PC-3 (cell line): ENCODE measurements around the gene USH1C.

Source experiments
- CTCF ChIP-seq: fragments of 300-600 bp; sonication (generic); conservative IDR thresholded peaks from 2 replicates; pipeline ENCODE4 v1.5.1; 2017; ENCODE audit warnings: antibody characterized with exemption, low read depth, mild to moderate bottlenecking, low read length
- EZH2 ChIP-seq: fragments of 300-600 bp; sonication (generic); IDR thresholded peaks from one replicate; pipeline ENCODE4 v1.6.1; 2017; ENCODE audit warnings: antibody characterized with exemption, mild to moderate bottlenecking, low read length; ENCODE audit not compliant: unreplicated experiment

- no peak for TF ChIP-seq CTCF
- TF ChIP-seq EZH2 = no peak
Measured at GRCh38 chr11:17535488-17535887, 8.7 kb downstream of the USH1C start.
